Measurements from ENCODE around the gene PTEN.
"Not testable (repeated sequence)": the region's sequence is repeated elsewhere in the genome, so short reads cannot be mapped to it uniquely, and the experiment has no call there.

The PTEN gene

DNA sequence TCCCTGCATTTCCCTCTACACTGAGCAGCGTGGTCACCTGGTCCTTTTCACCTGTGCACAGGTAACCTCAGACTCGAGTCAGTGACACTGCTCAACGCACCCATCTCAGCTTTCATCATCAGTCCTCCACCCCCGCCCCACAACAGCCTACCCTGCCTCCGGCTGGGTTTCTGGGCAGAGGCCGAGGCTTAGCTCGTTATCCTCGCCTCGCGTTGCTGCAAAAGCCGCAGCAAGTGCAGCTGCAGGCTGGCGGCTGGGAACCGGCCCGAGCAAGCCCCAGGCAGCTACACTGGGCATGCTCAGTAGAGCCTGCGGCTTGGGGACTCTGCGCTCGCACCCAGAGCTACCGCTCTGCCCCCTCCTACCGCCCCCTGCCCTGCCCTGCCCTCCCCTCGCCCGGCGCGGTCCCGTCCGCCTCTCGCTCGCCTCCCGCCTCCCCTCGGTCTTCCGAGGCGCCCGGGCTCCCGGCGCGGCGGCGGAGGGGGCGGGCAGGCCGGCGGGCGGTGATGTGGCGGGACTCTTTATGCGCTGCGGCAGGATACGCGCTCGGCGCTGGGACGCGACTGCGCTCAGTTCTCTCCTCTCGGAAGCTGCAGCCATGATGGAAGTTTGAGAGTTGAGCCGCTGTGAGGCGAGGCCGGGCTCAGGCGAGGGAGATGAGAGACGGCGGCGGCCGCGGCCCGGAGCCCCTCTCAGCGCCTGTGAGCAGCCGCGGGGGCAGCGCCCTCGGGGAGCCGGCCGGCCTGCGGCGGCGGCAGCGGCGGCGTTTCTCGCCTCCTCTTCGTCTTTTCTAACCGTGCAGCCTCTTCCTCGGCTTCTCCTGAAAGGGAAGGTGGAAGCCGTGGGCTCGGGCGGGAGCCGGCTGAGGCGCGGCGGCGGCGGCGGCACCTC, at the start of gene PTEN, which contains the start of gene KLLN:
Gene PTEN, plus strand, starts transcription at position 573 of the 891 bp plus-strand sequence. CDS start 845 bp downstream, outside the sequence.
Gene KLLN, minus strand, starts transcription at position 481 of the 891 bp plus-strand sequence. CDS start 1,046 bp downstream, outside the sequence.
- peak; percentile 91 for DNase-seq

DNA sequence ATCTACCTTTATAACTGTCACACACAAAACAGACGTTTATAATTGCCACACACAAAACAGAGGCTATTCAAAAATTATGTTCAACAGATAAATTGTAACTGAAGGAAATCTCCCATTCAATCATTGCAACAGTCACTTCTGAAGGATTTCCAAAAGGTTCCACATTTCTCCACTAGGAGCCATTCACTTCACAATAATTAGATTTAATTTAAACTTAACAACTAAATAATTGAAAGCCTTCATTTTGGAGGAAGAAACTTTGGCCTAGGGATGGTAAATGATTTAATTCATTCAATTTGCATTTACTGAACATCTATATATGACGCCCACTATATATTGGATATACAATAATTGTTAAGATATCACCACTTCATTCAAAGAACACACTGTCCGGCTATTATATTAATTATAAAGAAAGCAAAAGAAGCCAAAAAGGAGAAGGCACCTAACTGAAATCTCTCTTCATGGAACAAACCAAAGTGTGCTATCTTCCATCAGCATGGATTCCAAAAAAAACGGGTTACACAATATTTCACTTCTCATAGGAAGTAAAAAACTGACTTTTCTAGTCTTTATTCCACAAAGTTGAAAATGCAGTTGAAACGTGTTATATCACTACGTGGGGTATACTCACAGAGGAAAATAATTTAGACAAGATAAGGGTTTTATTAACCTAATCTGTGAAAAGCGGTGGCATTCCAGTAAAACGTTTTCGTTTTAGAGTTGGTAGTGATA, 47.1 kb upstream of the PTEN start:
- no peak for DNase-seq

DNA sequence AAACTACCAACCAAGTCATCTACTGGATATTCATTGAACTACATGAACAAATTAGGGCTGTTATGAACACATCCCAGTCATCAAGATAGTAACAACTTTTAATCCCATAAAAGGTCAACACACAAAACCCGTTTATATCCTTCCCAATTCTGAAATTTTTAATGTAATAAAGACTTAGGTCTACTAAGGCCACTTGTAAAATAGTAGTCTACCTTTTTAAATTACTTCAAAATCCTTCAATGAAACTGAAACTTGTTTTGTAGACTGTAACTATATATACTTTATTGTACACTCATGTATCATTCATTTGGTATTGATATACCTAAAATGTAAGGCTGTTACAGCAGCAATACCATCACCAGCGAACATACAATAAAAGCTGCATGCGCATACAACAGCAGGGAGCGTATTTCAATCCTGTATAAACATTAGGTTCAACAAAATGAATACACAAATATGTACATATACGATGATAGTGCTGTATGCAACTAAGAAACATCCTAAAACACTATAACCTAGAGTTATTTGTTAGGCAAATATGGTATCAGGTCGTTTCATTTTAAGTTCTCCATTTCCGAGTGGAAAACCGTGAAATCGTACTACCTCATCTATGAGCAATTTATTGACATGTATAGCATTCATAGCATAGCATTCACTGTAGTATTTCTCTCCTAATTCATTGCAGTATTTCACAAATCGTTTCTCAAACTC, 46.4 kb upstream of the PTEN start:
- no peak for DNase-seq

DNA sequence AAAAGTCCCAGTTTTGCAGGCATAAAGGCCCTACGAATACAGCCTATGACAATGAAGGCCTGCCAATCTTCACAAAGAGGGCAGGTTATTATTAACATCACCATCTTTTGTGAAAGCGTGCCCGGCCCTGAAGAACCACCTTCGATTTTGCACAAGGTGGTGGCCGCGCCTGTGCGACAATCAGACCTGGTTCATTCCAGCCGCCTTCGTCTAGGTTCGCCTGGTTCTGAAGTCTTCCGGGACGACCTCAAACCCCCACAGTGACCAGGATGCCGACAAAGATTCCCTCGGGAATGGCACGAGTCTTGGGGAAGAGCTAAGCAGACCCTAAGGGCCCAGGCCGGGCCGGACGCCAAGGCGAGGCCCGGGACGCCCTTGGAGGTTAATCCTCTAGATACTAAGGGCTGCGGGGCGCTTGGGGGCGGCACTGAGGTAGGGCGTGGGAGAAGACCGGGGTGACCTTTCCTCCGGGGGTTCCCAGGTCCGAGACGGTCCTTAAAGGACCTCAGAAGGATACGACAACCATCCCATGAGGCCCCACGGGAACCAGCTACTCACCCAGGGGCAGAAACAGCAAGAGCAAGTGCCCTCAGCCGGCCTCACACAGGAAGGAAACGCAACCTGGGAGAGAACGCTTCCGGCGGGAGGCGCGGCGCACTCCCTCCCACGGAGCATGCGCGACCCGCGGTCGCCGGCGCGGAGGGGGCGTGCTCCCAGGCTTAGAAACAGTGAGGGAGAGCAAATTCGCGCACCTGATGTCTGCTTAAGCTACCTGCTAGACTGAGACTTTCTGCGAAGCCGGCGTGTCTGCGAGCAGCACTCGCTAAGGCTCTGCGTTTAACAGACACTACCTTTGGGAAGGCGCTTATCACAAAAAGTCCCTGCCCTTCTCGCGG, 45.6 kb upstream of the PTEN start, which contains the start of gene ATAD1:
Gene ATAD1, minus strand, starts transcription at position 618 of the 896 bp plus-strand sequence. CDS start 3,627 bp downstream, outside the sequence.
- peak; percentile 73 for DNase-seq

DNA sequence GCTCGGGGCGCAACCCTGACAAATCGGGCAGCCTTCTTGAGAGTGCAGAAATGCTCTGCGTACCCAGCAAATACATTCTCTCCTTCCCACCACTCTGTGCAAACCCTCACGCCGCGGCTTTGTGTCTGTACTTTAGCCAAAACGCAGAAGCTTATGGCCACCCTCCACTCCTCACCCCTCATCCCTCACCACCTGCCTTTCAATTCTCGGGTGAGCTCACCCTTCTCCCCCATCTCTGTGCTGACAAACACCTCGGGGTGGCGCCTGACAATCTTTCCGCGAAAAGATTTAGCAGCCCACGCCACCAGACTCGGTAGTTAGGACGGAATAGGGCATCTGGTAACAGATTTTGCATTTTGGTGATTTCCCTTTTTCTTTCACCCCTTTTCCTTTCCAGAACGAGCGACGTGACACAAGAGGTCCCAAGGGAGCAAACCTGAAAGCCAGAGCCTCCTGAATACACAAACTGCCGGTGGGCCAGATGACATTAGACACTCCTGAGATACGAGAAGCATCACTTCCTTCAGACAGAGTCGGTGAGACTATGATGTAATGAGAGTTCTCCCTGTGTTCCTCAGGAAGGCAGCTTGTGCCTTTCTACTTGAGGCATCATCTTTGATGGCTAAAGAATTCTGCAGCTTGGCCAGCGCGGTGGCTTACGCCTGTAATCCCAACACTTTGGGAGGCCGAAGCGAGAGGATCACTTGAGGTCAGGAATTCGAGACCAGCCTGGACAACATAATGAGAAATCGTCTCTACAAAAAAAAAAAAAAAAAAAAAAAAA, 44.7 kb upstream of the PTEN start:
- DNase-seq: peak; percentile 13

DNA sequence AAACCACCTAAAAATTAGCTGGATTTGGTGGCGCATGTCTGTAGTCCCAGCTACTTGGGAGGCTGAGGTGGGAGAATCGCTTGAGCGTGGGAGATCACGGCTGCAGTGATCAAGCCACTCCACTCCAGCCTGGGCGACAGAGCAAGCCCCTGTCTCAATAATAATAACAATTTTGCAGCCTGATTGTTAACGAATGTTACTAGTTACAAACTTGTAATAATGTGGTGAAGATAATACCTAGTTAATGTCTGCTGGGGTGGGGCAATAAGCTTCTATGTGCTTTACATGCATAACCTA, 44.2 kb upstream of the PTEN start:
- DNase-seq: no peak

DNA sequence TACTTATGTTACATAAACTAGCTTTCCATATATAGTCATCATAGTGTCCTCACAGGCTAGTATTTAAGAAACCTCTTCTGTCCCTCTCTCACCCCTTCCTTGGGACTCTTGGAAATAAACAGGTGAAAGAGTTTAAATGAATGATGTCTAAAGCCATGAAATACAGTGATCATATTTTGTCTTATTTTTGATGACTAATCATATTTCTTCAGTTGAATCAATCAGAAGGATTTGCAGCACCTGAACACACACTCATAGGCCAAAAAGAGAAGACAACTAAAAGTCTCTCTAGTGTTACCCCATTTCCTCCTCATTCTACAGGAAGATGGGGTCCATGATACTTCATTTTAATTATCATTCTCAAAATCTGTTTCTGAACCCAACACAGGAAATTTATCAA, 36.8 kb upstream of the PTEN start:
- DNase-seq: no peak

DNA sequence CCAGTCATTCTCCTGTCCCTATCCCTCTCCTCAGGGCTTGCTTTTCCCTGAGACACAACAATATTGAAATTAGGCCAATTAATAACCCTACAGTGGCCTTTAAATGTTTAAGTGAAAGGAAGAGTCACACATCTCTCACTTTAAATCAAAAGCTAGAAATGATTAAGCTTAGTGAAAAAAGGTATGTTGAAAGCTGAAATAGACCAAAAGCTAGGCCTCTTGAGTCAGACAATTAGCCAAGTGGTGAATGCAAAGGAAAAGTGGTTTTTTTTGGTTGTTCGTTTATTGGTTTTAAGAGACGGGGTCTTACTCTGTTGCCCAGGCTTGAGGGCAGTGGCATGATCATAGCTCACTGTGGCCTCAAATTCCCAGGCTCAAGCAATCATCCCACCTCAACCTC, 35.7 kb upstream of the PTEN start:
- DNase-seq: no peak

DNA sequence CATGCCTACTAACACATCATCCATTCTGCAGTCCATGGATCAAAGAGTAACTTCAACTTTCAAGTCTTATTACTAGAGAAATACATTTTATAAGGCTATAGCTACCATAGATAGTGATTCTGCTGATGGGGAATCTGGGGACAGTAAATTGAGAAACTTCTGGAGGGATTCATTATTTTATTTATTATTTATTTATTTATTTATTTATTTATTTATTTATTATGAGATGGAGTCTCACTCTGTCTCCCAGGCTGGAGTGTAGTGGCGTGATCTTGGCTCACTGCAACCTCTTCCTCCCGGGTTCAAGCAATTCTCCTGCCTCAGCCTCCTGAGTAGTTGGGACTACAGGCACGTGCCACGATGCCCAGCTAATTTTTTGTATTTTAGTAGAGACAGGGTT, 34.4 kb upstream of the PTEN start:
- not testable (repeated sequence) for DNase-seq

DNA sequence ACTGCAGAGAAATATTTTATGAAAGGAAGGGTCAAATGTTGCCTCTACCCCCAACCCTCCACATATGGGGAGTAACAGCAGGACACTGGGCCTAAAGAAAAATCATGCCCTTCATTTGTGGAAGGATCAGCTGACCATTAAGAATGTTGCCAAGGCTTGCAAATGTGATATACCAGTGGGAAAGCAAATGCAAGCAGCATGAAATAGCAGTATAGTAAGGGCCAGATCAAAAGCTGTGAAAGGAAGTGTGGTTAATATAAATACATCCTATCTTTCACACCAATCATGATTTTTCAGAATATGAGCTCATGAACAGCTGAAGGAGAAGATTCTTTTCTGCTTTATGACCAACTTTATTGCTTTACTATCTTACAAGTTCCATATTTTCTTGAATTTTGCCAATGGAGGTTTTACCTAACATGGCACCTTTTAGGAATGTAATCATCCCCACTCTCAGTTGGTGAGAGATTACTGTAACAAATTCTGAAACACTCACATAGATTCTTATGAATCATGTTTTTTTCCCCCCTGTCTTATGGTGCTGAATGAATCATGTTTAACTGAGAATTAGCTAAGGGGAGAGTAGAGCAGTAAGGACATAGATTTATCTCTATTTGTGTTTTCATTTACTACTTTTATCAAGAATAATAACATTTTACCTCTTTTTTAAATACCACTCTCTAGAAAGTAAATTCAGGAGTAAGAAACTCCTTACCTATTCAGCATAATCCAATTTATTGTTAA, 33.3 kb upstream of the PTEN start:
- no peak for DNase-seq

DNA sequence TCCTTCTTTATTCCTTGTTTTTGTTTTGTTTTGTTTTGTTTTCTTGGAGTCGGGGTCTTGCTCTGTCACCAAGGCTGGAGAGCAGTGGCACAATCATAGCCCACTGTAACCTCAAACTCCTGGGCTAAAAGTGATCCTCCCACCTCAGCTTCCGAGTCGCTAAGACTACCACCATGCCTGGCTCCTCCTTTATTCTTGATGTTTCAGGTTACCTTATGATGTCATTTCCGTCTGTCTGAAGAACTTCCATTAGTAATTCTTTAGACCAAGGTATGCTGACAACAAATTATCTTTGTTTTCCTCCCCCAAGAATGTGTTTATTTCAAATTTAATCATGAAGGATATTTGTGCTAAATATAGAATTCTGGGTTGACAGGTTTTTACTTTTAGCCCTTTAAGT, 27.3 kb upstream of the PTEN start:
- no peak for DNase-seq

DNA sequence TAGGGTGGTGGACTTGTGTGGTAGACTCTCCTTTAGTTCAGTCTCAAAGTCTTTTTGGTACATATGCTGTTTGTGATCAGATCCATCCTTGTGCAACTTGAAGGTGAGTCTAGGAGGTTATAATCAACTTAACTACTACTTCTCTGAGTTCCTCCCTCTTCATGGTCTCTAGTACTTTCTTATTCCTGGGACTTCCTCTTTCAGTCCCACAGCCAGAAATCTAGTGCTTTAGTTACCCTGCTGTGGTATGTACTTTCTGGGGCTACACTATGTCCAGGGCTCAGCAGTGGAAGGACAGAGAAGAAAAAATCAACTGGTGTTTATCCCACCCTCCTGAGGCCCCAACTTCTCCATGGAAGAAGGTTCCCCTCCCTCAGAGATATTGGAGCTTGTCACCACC, 26.0 kb upstream of the PTEN start:
- DNase-seq: no peak

DNA sequence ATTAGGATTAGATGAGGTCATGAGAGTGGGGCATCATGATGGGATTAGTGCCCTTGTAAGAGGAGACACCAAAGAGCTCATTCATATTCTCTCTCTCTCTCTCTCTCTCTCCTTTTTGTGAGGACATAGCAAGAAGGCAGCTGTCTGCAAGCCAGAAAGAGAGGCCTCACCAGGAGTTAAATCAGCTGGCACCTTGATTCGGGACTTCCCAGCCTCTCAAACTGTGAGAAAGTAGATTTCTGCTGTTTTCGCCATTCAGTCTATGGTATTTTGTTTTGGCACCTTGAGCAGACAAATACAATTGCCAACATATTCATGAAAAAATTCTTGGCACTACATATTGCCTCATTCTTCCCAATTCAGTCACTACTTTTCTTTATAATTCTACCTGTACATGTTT, 24.8 kb upstream of the PTEN start:
- DNase-seq: no peak

DNA sequence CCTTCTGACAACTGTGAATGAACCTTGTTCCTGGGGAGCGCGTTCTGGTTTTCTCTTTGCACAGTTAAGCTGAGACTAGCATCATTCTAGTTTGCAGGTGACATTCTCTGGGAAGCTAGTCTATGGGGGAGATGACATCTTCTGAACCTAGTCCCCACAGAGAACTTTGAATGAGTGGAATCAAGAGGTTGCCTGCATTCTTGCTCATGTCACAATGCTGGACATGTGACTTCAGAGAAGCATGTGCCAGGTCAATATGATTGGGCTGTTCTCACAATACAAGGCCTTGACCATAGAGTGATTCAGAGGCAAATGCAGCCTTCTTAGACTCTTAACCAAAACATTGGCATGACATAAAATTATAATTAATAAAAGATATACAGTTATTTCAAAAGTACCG, 22.2 kb upstream of the PTEN start:
- no peak for DNase-seq

DNA sequence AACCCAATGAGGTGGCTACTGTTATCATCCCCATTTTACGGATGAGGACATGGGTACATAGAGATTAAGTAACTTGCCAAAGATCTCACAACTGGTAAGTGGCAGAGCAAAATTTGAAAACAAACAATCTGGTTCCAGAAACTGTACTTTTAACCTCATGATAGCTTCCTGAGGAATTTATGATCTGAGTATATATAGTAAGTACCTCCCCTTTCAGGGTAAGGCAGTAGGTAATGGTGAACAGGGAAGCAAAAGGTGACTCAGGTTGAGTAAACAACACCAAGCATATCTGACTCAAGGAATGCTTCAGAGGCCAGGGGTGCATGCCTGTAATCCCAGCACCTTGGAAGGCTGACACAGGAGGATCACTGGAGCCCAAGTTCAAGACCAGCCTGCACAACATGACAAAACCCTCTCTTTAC, 21.2 kb upstream of the PTEN start:
- no peak for DNase-seq

DNA sequence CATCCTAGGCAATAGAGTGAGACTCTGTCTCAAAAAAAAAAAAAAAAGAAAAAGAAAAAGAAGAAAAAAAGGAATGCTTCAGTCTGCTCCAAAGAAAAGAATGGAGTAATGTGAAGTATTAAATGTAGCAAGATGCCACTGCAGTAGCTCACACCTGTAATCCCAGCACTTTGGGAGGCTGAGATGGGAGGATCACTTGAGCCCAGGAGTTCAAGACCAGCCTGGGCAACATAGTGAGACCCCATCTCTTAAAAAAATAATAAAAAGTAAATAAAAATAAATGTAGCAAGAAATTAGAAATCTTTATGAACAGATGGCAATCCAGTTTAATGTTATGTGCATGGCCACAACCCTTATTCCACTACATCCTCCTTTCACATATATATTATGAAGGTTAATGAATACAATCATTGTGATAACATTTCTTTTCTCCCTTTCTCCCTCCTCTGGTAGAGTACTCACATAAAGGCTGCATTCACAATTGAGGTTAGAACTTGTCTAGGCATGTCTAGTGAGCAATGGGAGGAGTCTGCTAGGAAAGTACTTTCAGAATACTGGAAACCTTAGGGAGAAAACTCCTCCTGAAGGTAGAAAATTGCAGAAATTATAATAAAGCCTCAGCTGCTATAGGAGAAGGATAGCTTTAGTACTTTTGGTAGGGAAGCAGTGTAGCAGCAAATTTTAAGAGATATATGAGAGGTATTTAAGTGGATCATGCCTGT, 20.5 kb upstream of the PTEN start:
- peak; percentile 13 for DNase-seq

DNA sequence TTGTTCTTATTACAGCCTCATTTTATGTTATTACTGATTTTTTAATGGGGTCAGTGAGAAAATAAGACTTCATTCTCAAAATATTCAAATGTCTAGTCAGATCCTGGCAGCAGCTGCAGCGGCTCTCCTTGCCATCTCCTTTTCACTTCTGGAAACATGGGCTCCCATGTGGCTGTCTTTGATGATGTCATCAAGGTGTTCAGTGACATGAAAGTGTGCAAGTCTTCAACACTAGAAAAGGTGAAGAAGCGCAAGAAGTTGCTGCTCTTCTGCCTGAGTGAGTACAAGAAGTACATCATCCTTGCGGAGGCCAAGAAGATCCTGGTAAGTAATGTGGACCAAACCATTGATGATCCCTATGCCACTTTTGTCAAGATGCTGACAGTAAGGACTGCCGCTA, 19.7 kb upstream of the PTEN start:
- DNase-seq: no peak

DNA sequence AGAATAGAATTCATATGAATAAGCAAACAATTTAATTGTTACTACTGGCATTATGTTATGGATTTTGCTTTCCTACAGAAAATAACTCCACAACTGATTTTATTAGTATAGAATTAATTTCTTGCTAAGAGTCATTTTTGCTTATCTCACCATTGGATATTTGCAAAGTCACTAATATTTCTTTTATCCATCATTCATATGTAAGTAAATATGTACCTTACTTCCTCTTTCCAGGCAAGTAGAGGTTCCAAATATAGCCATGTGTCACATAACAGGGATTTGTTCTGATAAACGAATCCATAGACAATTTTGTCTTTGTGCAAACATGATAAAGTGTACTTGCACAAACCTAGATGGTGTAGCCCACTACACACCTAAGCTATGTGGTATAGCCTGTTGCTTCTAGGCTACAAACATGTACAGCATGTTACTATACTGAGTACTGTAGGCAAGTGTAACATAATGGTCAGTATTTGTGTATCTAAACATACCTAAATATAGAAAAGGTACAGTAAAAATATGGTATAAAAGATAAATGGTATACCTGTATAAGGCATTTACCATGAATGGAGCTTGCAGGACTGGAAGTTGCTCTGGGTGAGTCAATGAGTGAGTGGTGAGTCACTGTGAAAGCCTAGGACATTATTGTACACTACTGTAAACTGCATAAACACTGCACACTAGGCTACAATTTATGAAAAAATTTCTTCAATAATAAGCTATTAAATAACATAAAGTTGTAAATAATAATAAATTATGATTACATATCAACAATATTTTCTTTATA, 18.4 kb upstream of the PTEN start:
- no peak for DNase-seq

DNA sequence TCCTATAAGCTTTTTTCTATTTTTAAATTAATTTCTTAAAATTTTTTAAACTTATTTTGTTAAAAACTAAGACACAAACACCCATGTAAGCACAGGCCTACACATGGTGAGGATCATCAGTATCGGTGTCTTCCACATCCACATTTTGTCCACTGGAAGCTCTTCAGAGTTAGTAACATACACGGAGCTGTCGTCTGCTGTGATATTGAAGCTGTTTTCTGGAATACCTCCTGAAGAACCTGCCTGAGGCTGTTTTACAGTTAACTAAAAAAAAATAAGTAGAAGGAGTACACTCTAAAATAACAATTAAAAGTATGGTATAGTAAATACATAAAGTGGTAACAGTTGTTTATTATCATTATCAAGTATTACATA, 17.8 kb upstream of the PTEN start:
- DNase-seq: no peak
